ENCODE results near the gene ZNF672. TPM values are rescaled to one million over a fixed set of nuclear protein-coding genes. Genes with fewer than 3 reads are reported as not detected.

ZNF672 gene
- total RNA-seq, 2 donors from 2014 or later, result 44.2 to 63.1 TPM

GRCh38 chr1:248816042-248816851 is 21.8 kb upstream of the ZNF672 start:
- H3K36me3 ChIP-seq, result peaks cover 0 to 11% of the 10 kb centered on the region in 2 donors
- no peak for DNase-seq (ENCODE audit: low spot score)
- H3K27me3 ChIP-seq (replicated peaks; ENCODE audit: insufficient read depth), result no peaks in the 10 kb centered on the region
- H3K27ac ChIP-seq, result no peak overlapping the region
- intact Hi-C loops (cut with DNase I), result no loop called here
- TF ChIP-seq CTCF (IDR thresholded peaks at IDR 0.05) (no peak), POLR2A (IDR thresholded peaks at IDR 0.05) (no peak), POLR2AphosphoS5 (IDR thresholded peaks at IDR 0.05) (no peak)
- H3K4me3 ChIP-seq, result no peak overlapping the region
- 80% methylated on average over 13 of the region's 13 CpGs for WGBS
- H3K4me1 ChIP-seq (replicated peaks), result no peaks in the 10 kb centered on the region
- H3K9me3 ChIP-seq, result no peaks in the 10 kb centered on the region

GRCh38 chr1:248817065-248817464 is 21.0 kb upstream of the ZNF672 start:
- 84% methylated on average over 6 of the region's 6 CpGs for WGBS
- no peak for DNase-seq (ENCODE audit: low spot score)
- Histone ChIP-seq H3K36me3 (peaks cover 0 to 11% of the 10 kb centered on the region in 2 donors), H3K4me3 (no peak overlapping the region), H3K9me3 (no peaks in the 10 kb centered on the region), H3K27ac (no peak overlapping the region), H3K27me3 (replicated peaks; ENCODE audit: insufficient read depth) (no peaks in the 10 kb centered on the region), H3K4me1 (replicated peaks) (no peaks in the 10 kb centered on the region)
- intact Hi-C loops (cut with DNase I), result no loop called here
- TF ChIP-seq CTCF (IDR thresholded peaks at IDR 0.05) (no peak), POLR2AphosphoS5 (IDR thresholded peaks at IDR 0.05) (no peak), POLR2A (IDR thresholded peaks at IDR 0.05) (no peak)

GRCh38 chr1:248818505-248819374 is 19.3 kb upstream of the ZNF672 start:
- Histone ChIP-seq H3K9me3 (no peaks in the 10 kb centered on the region), H3K27ac (no peak overlapping the region), H3K4me3 (no peak overlapping the region), H3K36me3 (peaks cover 0 to 9% of the 10 kb centered on the region in 2 donors), H3K27me3 (replicated peaks; ENCODE audit: insufficient read depth) (no peaks in the 10 kb centered on the region), H3K4me1 (replicated peaks) (no peaks in the 10 kb centered on the region)
- intact Hi-C loops (cut with DNase I), result no loop called here
- no peak for DNase-seq (ENCODE audit: low spot score)
- no peak for TF ChIP-seq POLR2A (IDR thresholded peaks at IDR 0.05)
- no peak for TF ChIP-seq POLR2AphosphoS5 (IDR thresholded peaks at IDR 0.05)
- TF ChIP-seq CTCF (IDR thresholded peaks at IDR 0.05), result no peak
- 71% methylated on average over 5 of the region's 5 CpGs for WGBS

GRCh38 chr1:248820041-248820585 is 17.9 kb upstream of the ZNF672 start:
- intact Hi-C loops (cut with DNase I), result no loop called here
- H3K36me3 ChIP-seq, result no peaks in the 10 kb centered on the region
- no peak for TF ChIP-seq POLR2A (IDR thresholded peaks at IDR 0.05)

GRCh38 chr1:248821101-248821500 is 16.9 kb upstream of the ZNF672 start:
- Histone ChIP-seq H3K36me3 (no peaks in the 10 kb centered on the region), H3K9me3 (no peaks in the 10 kb centered on the region), H3K4me1 (replicated peaks) (peaks cover 8% of the 10 kb centered on the region), H3K27me3 (replicated peaks; ENCODE audit: insufficient read depth) (no peaks in the 10 kb centered on the region), H3K4me3 (no peak overlapping the region), H3K27ac (no peak overlapping the region)
- intact Hi-C loops (cut with DNase I), result no loop called here
- no peak for TF ChIP-seq POLR2A (IDR thresholded peaks at IDR 0.05)
- TF ChIP-seq CTCF (IDR thresholded peaks at IDR 0.05), result no peak
- no peak for TF ChIP-seq POLR2AphosphoS5 (IDR thresholded peaks at IDR 0.05)
- DNase-seq (ENCODE audit: low spot score), result no peak
- 59% methylated on average over 3 of the region's 3 CpGs for WGBS

More at GRCh38 chr1:248820041-248820585, 17.9 kb upstream of the ZNF672 start:
- Histone ChIP-seq H3K27ac (no peak overlapping the region), H3K4me1 (replicated peaks) (peaks cover 7% of the 10 kb centered on the region), H3K27me3 (replicated peaks; ENCODE audit: insufficient read depth) (no peaks in the 10 kb centered on the region), H3K9me3 (no peaks in the 10 kb centered on the region), H3K4me3 (no peak overlapping the region)
- 89% methylated on average over 7 of the region's 7 CpGs for WGBS
- DNase-seq (ENCODE audit: low spot score), result no peak

Measured in prostate gland (tissue), 2 donors.